PC-3 (cell line): ENCODE results near the gene SLC15A5. TPM values are rescaled to one million over a fixed set of nuclear protein-coding genes. Genes with fewer than 3 reads are reported as not detected.

ENCODE experiments used
- ATAC-seq: fragments of 200-7000 bp; cut with Tn5 transposase; 2 replicates; pipeline ENCODE4 v1.9.1; 2020; ENCODE audit warnings: mild to moderate bottlenecking, moderate library complexity
- BruUV-seq: library from RNA; stranded (reverse); fragments of 400-500 nt; replicated peaks from 2 replicates; lab custom pipeline; 2021; lab: Mats Ljungman, UMichigan
- CTCF ChIA-PET: fragments of 300-600 bp; sonication (Branson Sonifier 250); formaldehyde crosslinking; loops from one replicate; lab custom pipeline; 2022; ENCODE audit warnings: antibody characterized with exemption; lab: Charles Lee
- POLR2A ChIA-PET: fragments of 300-600 bp; sonication (Branson Sonifier 250); formaldehyde crosslinking; loops from one replicate; lab custom pipeline; 2022; ENCODE audit warnings: antibody characterized with exemption; ENCODE audit not compliant: unreplicated experiment; lab: Charles Lee
- DNase-seq: peaks from one replicate; pipeline ENCODE4 v3.0.0-alpha.2; 2015
- H2AFZ ChIP-seq: fragments of 300-600 bp; sonication (generic); 2 replicates; pipeline ENCODE4 v1.6.0; 2016; ENCODE audit warnings: antibody characterized with exemption, low read length
- H3F3A ChIP-seq: fragments of 300-600 bp; sonication (generic); one replicate; pipeline ENCODE4 v1.6.0; 2017; ENCODE audit warnings: antibody characterized with exemption, low read length, control low read depth, mild to moderate bottlenecking; ENCODE audit not compliant: unreplicated experiment
- H3K27ac ChIP-seq: fragments of 300-600 bp; sonication (generic); 2 replicates; pipeline ENCODE4 v1.5.1; 2016; ENCODE audit warnings: mild to moderate bottlenecking, low read length
- H3K27me3 ChIP-seq: fragments of 300-600 bp; sonication (generic); 2 replicates; pipeline ENCODE4 v1.6.1; 2016; ENCODE audit warnings: low read length, mixed read lengths
- H3K36me3 ChIP-seq: fragments of 300-600 bp; sonication (generic); 2 replicates; pipeline ENCODE4 v1.6.1; 2016; ENCODE audit warnings: low read depth, mixed run types, low read length, mixed read lengths
- H3K4me1 ChIP-seq: fragments of 300-600 bp; sonication (generic); 2 replicates; pipeline ENCODE4 v1.5.1; 2016; ENCODE audit warnings: low read length; ENCODE audit not compliant: insufficient read depth
- H3K4me2 ChIP-seq: fragments of 300-600 bp; sonication (generic); 2 replicates; pipeline ENCODE4 v1.6.0; 2016; ENCODE audit warnings: low read length
- H3K4me3 ChIP-seq: fragments of 300-600 bp; sonication (generic); 2 replicates; pipeline ENCODE4 v1.5.1; 2016; ENCODE audit warnings: mild to moderate bottlenecking, low read length, mixed read lengths
- H3K79me2 ChIP-seq: fragments of 300-600 bp; sonication (generic); 2 replicates; pipeline ENCODE4 v1.6.1; 2017; ENCODE audit warnings: low read length, mixed read lengths
- H3K9ac ChIP-seq: fragments of 300-600 bp; sonication (generic); 2 replicates; pipeline ENCODE4 v1.6.0; 2016; ENCODE audit warnings: mild to moderate bottlenecking, low read length
- H3K9me2 ChIP-seq: fragments of 300-600 bp; sonication (generic); replicated peaks from 2 replicates; pipeline ENCODE4 v1.6.1; 2016; ENCODE audit warnings: mixed run types, low read length, mixed read lengths
- H3K9me3 ChIP-seq: fragments of 300-600 bp; sonication (generic); 2 replicates; pipeline ENCODE4 v1.6.1; 2016; ENCODE audit warnings: low read length, mixed read lengths
- H4K20me1 ChIP-seq: fragments of 300-600 bp; sonication (generic); 2 replicates; pipeline ENCODE4 v1.6.1; 2016; ENCODE audit warnings: low read length, mixed read lengths
- EZH2 ChIP-seq: fragments of 300-600 bp; sonication (generic); IDR thresholded peaks from one replicate; pipeline ENCODE4 v1.6.1; 2017; ENCODE audit warnings: antibody characterized with exemption, mild to moderate bottlenecking, low read length; ENCODE audit not compliant: unreplicated experiment
- EZH2phosphoT487 ChIP-seq: fragments of 300-600 bp; sonication (generic); IDR thresholded peaks from 2 replicates; pipeline ENCODE4 v1.6.1; 2018; ENCODE audit warnings: mild to moderate bottlenecking, antibody characterized with exemption, low read length, borderline replicate concordance
- intact Hi-C: fragments of 100-400 bp; cut with micrococcal nuclease; formaldehyde crosslinking; loops from 2 replicates; pipeline ENCODE4 v1.9.0; 2023
- total RNA-seq: library from RNA; depleted of rRNA; stranded (reverse); fragments of >200 nt; gene quantifications from 2 replicates; pipeline ENCODE4 v1.2.3, GENCODE V29; 2014
- TF ChIP-seq, protein P1 (sequence below): fragments of 300-600 bp; sonication (generic); conservative IDR thresholded peaks from 2 replicates; pipeline ENCODE4 v1.5.1; 2017; ENCODE audit warnings: antibody characterized with exemption, low read depth, mild to moderate bottlenecking, low read length

SLC15A5 gene
- total RNA-seq, 1 experiment from 2014 or later = not detected

DNA sequence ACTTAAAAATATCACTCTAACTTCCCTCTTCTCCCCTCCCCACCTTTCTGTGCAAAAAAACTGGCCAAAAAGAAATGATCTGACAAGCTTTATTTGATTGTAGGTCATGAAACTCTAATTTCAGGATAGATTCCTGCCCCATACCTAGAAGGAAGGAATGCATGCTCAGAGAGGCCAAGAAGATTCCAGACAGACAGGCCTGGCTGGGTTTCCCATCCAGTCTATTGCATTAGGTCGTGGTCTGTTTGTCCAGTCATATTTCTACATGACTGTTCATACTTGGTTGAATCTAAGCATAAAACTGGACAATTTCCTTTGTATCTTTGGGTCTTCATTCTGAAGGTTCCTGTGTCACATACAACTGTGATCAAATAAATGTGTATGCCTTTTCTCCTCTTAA, 20.0 kb upstream of the SLC15A5 start:
- ATAC-seq = no peak
- CTCF ChIA-PET = no interaction called here
- H4K20me1 ChIP-seq = no peaks in the 10 kb centered on the region
- TF ChIP-seq EZH2phosphoT487 = no peak
- H3K27ac ChIP-seq = no peak overlapping the region
- BruUV-seq = no TSS peak
- intact Hi-C loops = loop anchor here (5.0 kb wide), 1 partner anchor 50 kb away; the partner anchor contains the start of gene MGST1
- no peak overlapping the region for H3K4me3 ChIP-seq
- peaks cover 7% of the 10 kb centered on the region; the same call in 1 of the 2 replicates for H3K4me1 ChIP-seq
- H3K36me3 ChIP-seq = no peaks in the 10 kb centered on the region
- no peak overlapping the region for H2AFZ ChIP-seq
- no peak overlapping the region for H3K9ac ChIP-seq
- POLR2A ChIA-PET = no interaction called here
- no peaks in the 10 kb centered on the region for H3K79me2 ChIP-seq
- no peak overlapping the region for H3K4me2 ChIP-seq
- no peaks in the 10 kb centered on the region for H3F3A ChIP-seq
- DNase-seq = no peak
- no peaks in the 10 kb centered on the region for H3K9me2 ChIP-seq
- H3K27me3 ChIP-seq = no peaks in the 10 kb centered on the region
- no peaks in the 10 kb centered on the region for H3K9me3 ChIP-seq

DNA sequence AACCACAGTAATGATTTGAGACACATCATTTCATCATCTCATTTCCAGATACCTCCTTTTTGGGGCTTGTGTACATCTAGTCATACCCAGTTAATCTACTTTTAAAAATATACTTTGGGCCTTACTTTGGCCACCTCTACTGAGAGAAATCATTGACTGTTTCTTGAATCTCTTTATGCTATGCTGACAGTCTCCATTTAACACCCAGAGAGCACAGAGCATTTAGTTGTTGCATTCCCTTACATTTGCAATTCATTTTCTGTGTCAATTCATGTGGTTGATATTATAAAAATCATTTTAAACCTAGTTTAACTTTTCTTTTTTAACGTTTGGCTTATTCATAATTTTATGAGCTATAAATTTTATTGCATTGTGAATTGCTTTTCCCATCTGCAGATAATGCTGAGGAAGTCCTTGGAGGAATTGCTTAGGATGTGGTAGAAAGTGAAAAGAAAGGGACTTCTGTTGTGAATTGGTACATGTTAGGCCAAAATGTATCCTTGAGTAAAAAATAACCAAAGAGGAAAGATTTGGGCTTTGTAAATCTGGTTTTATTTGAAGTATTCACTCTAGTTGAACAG, 17.0 kb upstream of the SLC15A5 start:
- no TSS peak for BruUV-seq
- Histone ChIP-seq H3K27ac (no peak overlapping the region), H3K79me2 (no peaks in the 10 kb centered on the region), H3K27me3 (no peaks in the 10 kb centered on the region), H2AFZ (no peak overlapping the region), H3K9me2 (no peaks in the 10 kb centered on the region), H3K36me3 (no peaks in the 10 kb centered on the region), H3K9me3 (no peaks in the 10 kb centered on the region), H3K9ac (no peak overlapping the region), H3K4me2 (no peak overlapping the region), H3K4me3 (no peak overlapping the region), H3F3A (no peaks in the 10 kb centered on the region), H4K20me1 (no peaks in the 10 kb centered on the region), H3K4me1 (peaks cover under 1% of the 10 kb centered on the region; the same call in 1 of the 2 replicates)
- TF ChIP-seq EZH2 (no peak), EZH2phosphoT487 (no peak)
- TF ChIP-seq, protein P1, sequence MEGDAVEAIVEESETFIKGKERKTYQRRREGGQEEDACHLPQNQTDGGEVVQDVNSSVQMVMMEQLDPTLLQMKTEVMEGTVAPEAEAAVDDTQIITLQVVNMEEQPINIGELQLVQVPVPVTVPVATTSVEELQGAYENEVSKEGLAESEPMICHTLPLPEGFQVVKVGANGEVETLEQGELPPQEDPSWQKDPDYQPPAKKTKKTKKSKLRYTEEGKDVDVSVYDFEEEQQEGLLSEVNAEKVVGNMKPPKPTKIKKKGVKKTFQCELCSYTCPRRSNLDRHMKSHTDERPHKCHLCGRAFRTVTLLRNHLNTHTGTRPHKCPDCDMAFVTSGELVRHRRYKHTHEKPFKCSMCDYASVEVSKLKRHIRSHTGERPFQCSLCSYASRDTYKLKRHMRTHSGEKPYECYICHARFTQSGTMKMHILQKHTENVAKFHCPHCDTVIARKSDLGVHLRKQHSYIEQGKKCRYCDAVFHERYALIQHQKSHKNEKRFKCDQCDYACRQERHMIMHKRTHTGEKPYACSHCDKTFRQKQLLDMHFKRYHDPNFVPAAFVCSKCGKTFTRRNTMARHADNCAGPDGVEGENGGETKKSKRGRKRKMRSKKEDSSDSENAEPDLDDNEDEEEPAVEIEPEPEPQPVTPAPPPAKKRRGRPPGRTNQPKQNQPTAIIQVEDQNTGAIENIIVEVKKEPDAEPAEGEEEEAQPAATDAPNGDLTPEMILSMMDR = no peak
- ATAC-seq = no peak; the same call in 1 of the 2 replicates
- intact Hi-C loops = no loop called here
- DNase-seq = no peak
- ChIA-PET CTCF (no interaction called here), POLR2A (interaction anchor here (0.6 to 0.7 kb wide), 2 partner anchors 26 to 72 kb away, joined by 3 to 4 read pairs; no protein-coding TSS in a partner anchor)

DNA sequence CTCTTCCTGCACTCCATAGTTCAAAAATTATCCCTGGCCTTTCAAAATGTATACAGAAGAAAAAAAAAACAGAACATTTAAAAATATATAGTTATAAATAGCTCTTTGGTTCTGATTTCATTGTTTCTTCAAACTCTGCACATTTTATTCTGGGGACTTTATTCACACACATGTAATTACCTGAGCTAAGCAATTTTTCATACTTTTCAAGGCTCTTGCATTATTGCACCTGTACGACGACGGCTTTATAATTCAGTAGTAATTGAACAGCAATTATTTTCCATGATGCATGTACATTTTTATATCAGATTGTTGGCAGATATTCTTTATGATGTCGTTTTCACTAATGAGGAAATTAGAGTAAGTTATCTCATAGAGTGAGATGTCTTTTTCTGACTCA, 13.5 kb upstream of the SLC15A5 start:
- no peak overlapping the region for H3K4me2 ChIP-seq
- H3K27ac ChIP-seq = no peak overlapping the region
- no peaks in the 10 kb centered on the region for H3K36me3 ChIP-seq
- no peaks in the 10 kb centered on the region for H3K27me3 ChIP-seq
- no peaks in the 10 kb centered on the region for H4K20me1 ChIP-seq
- intact Hi-C loops = no loop called here
- H3K9ac ChIP-seq = no peak overlapping the region
- no peaks in the 10 kb centered on the region for H3K9me3 ChIP-seq
- no peaks in the 10 kb centered on the region for H3K9me2 ChIP-seq
- ChIA-PET CTCF (no interaction called here), POLR2A (no interaction called here)
- TF ChIP-seq EZH2phosphoT487 (no peak), EZH2 (no peak)
- TF ChIP-seq, protein P1 = no peak
- H2AFZ ChIP-seq = no peak overlapping the region
- DNase-seq (no peak), ATAC-seq (no peak)
- no peaks in the 10 kb centered on the region for H3F3A ChIP-seq
- no peak overlapping the region for H3K4me3 ChIP-seq
- H3K79me2 ChIP-seq = no peaks in the 10 kb centered on the region
- H3K4me1 ChIP-seq = no peaks in the 10 kb centered on the region
- BruUV-seq = no TSS peak
